T-helper 2 cell (primary cell): ENCODE data around the gene RAP1GDS1.
"Not testable (repeated sequence)": the region's sequence is repeated elsewhere in the genome, so short reads cannot be mapped to it uniquely, and the experiment has no call there.

Source experiments
- DNase-seq, 5 experiments: peaks; one replicate each; pipeline versions ENCODE4 v3.0.0 to v3.0.0-alpha.2; 2012 to 2022

The RAP1GDS1 gene

GRCh38 chr4:98446499-98447375 is 185.6 kb downstream of the RAP1GDS1 start:
- peak in 4 of 5 experiments; percentile 26 to 94 (median 60) for DNase-seq

GRCh38 chr4:98447648-98448047 is 186.5 kb downstream of the RAP1GDS1 start:
- DNase-seq = peak in 1 of 5 experiments; percentile 38

- peak in 1 of 5 experiments; percentile 88 for DNase-seq
Observed at GRCh38 chr4:98448908-98449307, 187.7 kb downstream of the RAP1GDS1 start.

GRCh38 chr4:98452091-98452490 is 190.9 kb downstream of the RAP1GDS1 start:
- DNase-seq = no peak

GRCh38 chr4:98457422-98457821 is 196.2 kb downstream of the RAP1GDS1 start:
- DNase-seq = not testable (repeated sequence)

GRCh38 chr4:98461121-98461865 is 200.1 kb downstream of the RAP1GDS1 start:
- peak in 1 of 5 experiments; percentile 55 for DNase-seq

GRCh38 chr4:98462487-98462886 is 201.3 kb downstream of the RAP1GDS1 start:
- DNase-seq = no peak

- DNase-seq = no peak
Observed at GRCh38 chr4:98466868-98467599, 205.8 kb downstream of the RAP1GDS1 start.

GRCh38 chr4:98467627-98468072 is 206.5 kb downstream of the RAP1GDS1 start:
- peak; percentile 14 to 88 (median 45) for DNase-seq

- DNase-seq = no peak
Observed at GRCh38 chr4:98468709-98469108, 207.5 kb downstream of the RAP1GDS1 start.

GRCh38 chr4:98469771-98470170 is 208.6 kb downstream of the RAP1GDS1 start:
- no peak for DNase-seq

- no peak for DNase-seq
Observed at GRCh38 chr4:98470366-98470765, 209.2 kb downstream of the RAP1GDS1 start.

- no peak for DNase-seq
Observed at GRCh38 chr4:98470831-98471230, 209.6 kb downstream of the RAP1GDS1 start.

- DNase-seq = no peak
Observed at GRCh38 chr4:98473046-98473445, 211.9 kb downstream of the RAP1GDS1 start.

GRCh38 chr4:98474408-98474844 is 213.2 kb downstream of the RAP1GDS1 start:
- no peak for DNase-seq

GRCh38 chr4:98476891-98477290 is 215.7 kb downstream of the RAP1GDS1 start:
- no peak for DNase-seq

GRCh38 chr4:98479590-98479989 is 218.4 kb downstream of the RAP1GDS1 start:
- DNase-seq = peak in 1 of 5 experiments; percentile 76

- DNase-seq = no peak
Observed at GRCh38 chr4:98480535-98480934, 219.4 kb downstream of the RAP1GDS1 start.

GRCh38 chr4:98481167-98481566 is 220.0 kb downstream of the RAP1GDS1 start:
- no peak for DNase-seq

- no peak for DNase-seq
Observed at GRCh38 chr4:98482503-98482846, 221.3 kb downstream of the RAP1GDS1 start.

GRCh38 chr4:98482847-98483806 is 221.9 kb downstream of the RAP1GDS1 start:
- peak in 2 of 5 experiments; percentile 15 to 79 for DNase-seq

GRCh38 chr4:98484031-98484430 is 222.8 kb downstream of the RAP1GDS1 start:
- no peak for DNase-seq
